RWPE2 (cell line): ENCODE measurements around the gene ADAM10.

Source experiments
- ATAC-seq: fragments of 200-7000 bp; cut with Tn5 transposase; 3 replicates; pipeline ENCODE4 v1.9.1; 2021; ENCODE audit warnings: low read depth
- DNase-seq: peaks from one replicate; pipeline ENCODE4 v3.0.0-alpha.2; 2020; ENCODE audit warnings: low spot score
- H3K27ac ChIP-seq: fragments of 450-650 bp; 2 replicates; pipeline ENCODE4 v1.5.1; 2017; ENCODE audit warnings: mild to moderate bottlenecking; ENCODE audit not compliant: poor library complexity, severe bottlenecking
- H3K27me3 ChIP-seq: fragments of 250-450 bp; sonication (Bioruptor Pico); 2 replicates; pipeline ENCODE4 v1.5.1; 2021; ENCODE audit warnings: mild to moderate bottlenecking, moderate library complexity; ENCODE audit not compliant: insufficient read depth, poor library complexity, severe bottlenecking
- H3K36me3 ChIP-seq: fragments of 250-450 bp; sonication (Bioruptor Pico); 2 replicates; pipeline ENCODE4 v1.5.1; 2020; ENCODE audit warnings: low read depth, mild to moderate bottlenecking, moderate library complexity
- H3K4me1 ChIP-seq: fragments of 250-450 bp; sonication (Bioruptor Pico); 2 replicates; pipeline ENCODE4 v1.5.1; 2021; ENCODE audit warnings: mild to moderate bottlenecking, moderate library complexity; ENCODE audit not compliant: insufficient read depth, poor library complexity, severe bottlenecking
- H3K4me3 ChIP-seq: fragments of 250-450 bp; sonication (Bioruptor Pico); 2 replicates; pipeline ENCODE4 v1.5.1; 2021; ENCODE audit warnings: mild to moderate bottlenecking, moderate library complexity; ENCODE audit not compliant: severe bottlenecking
- H3K9me3 ChIP-seq: fragments of 250-450 bp; sonication (Bioruptor Pico); 2 replicates; pipeline ENCODE4 v1.5.1; 2021; ENCODE audit warnings: mild to moderate bottlenecking, moderate library complexity; ENCODE audit not compliant: severe bottlenecking
- CTCF ChIP-seq: fragments of 450-650 bp; IDR thresholded peaks from one replicate; pipeline ENCODE4 v1.5.1; 2017; ENCODE audit warnings: mild to moderate bottlenecking, moderate library complexity; ENCODE audit not compliant: poor library complexity, severe bottlenecking

ADAM10 gene

GRCh38 chr15:58742022-58742813, 7.3 kb downstream of the ADAM10 start:
- Histone ChIP-seq H3K36me3 (no peaks in the 10 kb centered on the region; the same call in 1 of the 2 replicates), H3K27me3 (no peaks in the 10 kb centered on the region), H3K4me1 (peaks cover 33% of the 10 kb centered on the region), H3K27ac (no peak overlapping the region), H3K9me3 (no peaks in the 10 kb centered on the region), H3K4me3 (no peak overlapping the region)
- peak; percentile 45; the same call in 2 of the 3 replicates for ATAC-seq
- no peak for DNase-seq
- no peak for TF ChIP-seq CTCF

GRCh38 chr15:58741032-58741431, 8.5 kb downstream of the ADAM10 start:
- no peak for TF ChIP-seq CTCF
- Histone ChIP-seq H3K4me1 (peaks cover 32% of the 10 kb centered on the region), H3K27me3 (no peaks in the 10 kb centered on the region), H3K9me3 (no peaks in the 10 kb centered on the region), H3K27ac (no peak overlapping the region), H3K4me3 (no peak overlapping the region), H3K36me3 (no peaks in the 10 kb centered on the region; the same call in 1 of the 2 replicates)
- no peak for ATAC-seq
- no peak for DNase-seq

- DNase-seq (no peak), ATAC-seq (no peak)
- TF ChIP-seq CTCF: no peak
- H3K36me3 ChIP-seq: no peaks in the 10 kb centered on the region; the same call in 1 of the 2 replicates
- H3K9me3 ChIP-seq: no peaks in the 10 kb centered on the region
- H3K27ac ChIP-seq: no peak overlapping the region
- H3K4me3 ChIP-seq: no peak overlapping the region
- H3K4me1 ChIP-seq: peaks cover 30% of the 10 kb centered on the region
- H3K27me3 ChIP-seq: no peaks in the 10 kb centered on the region
Measured at GRCh38 chr15:58740436-58740835, 9.1 kb downstream of the ADAM10 start.

- Histone ChIP-seq H3K36me3 (no peaks in the 10 kb centered on the region), H3K9me3 (no peaks in the 10 kb centered on the region), H3K27ac (peak overlapping the region; percentile 41), H3K4me1 (peaks cover 46% of the 10 kb centered on the region), H3K4me3 (no peak overlapping the region), H3K27me3 (no peaks in the 10 kb centered on the region)
- no peak for TF ChIP-seq CTCF
- peak; percentile 82 for ATAC-seq
- DNase-seq: no peak
Measured at GRCh38 chr15:58738046-58738707, 11.3 kb downstream of the ADAM10 start.
